Ectodermal cell (in vitro differentiated cells): ENCODE results near the gene NTM.

Experiments used
- H3K27ac ChIP-seq: 2 replicates; pipeline ENCODE4 v1.7.0; 2013; ENCODE audit warnings: mild to moderate bottlenecking, low read depth, low read length; ENCODE audit not compliant: insufficient read depth, poor library complexity, severe bottlenecking
- H3K27me3 ChIP-seq: 2 replicates; pipeline ENCODE4 v1.7.0; 2013; ENCODE audit warnings: mild to moderate bottlenecking, low read length; ENCODE audit not compliant: insufficient read depth, control insufficient read depth, poor library complexity, severe bottlenecking
- H3K36me3 ChIP-seq: one replicate; pipeline ENCODE4 v1.7.0; 2013; ENCODE audit warnings: low read length; ENCODE audit not compliant: control insufficient read depth, insufficient read depth
- H3K4me1 ChIP-seq: one replicate; pipeline ENCODE4 v1.7.0; 2013; ENCODE audit warnings: low read length; ENCODE audit not compliant: control insufficient read depth, insufficient read depth
- H3K4me3 ChIP-seq: 2 replicates; pipeline ENCODE4 v1.7.0; 2013; ENCODE audit warnings: low read depth, low read length, control low read depth; ENCODE audit not compliant: insufficient read depth
- H3K9me3 ChIP-seq: 2 replicates; pipeline ENCODE4 v1.7.0; 2013; ENCODE audit warnings: mild to moderate bottlenecking, low read length, moderate library complexity; ENCODE audit not compliant: control insufficient read depth
- WGBS, 2 experiments: methylation state at CpG; one replicate each; pipeline ENCODE4 v1.1.7; 2013; ENCODE audit warnings: missing lambda C conversion rate in 2 of 2; 5-methylcytosine and 5-hydroxymethylcytosine counted together

The NTM gene

DNA sequence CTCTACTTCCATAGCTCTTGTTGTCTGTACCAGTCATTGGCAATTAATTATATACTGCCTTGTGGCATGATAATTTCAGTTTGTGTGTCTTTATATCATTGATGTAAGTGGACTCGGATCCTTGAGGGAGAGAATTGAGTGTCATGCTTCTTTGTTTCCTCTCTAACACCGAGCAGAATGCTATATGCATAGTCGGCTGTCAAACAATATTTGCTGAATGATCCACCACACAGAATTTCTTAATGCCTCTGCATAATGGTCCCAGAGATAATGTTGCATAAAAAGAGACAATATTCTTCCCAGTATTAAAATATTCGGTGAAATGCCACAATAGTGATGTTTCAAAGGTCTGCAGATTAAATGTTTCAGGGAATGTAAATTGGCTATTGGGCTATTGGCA, 664.8 kb downstream of the NTM start:
- WGBS, 2 experiments = 94 to 100% methylated on average over 4 of the region's 4 CpGs
- Histone ChIP-seq H3K4me3 (no peak overlapping the region), H3K36me3 (no peaks in the 10 kb centered on the region), H3K27ac (no peak overlapping the region), H3K4me1 (no peaks in the 10 kb centered on the region), H3K27me3 (no peaks in the 10 kb centered on the region), H3K9me3 (no peaks in the 10 kb centered on the region)

DNA sequence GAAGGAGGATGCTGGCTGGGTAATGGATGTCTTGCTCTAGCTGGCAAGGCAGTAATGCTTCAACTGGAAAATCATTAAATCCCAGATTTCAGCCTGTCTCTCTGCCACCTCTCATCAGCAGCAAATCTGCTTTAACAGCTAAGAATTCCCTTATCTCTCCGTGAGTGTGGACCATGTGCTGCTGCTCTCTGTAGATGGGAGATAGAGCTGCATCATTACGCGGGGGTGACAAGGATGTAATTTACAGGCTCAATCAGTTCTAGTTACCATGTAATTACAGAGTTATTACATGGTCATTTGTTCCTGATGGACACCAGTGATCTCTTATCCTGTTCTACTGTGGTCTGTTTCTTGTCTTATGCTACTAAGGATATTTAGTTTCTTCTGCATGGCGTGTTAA, 665.4 kb downstream of the NTM start:
- Histone ChIP-seq H3K27me3 (no peaks in the 10 kb centered on the region), H3K9me3 (no peaks in the 10 kb centered on the region), H3K4me3 (no peak overlapping the region), H3K36me3 (no peaks in the 10 kb centered on the region), H3K4me1 (no peaks in the 10 kb centered on the region), H3K27ac (no peak overlapping the region)
- WGBS, 2 experiments = 84 to 92% methylated on average over 4 of the region's 4 CpGs

GRCh38 chr11:132036220-132036619, 665.8 kb downstream of the NTM start:
- H3K4me1 ChIP-seq = no peaks in the 10 kb centered on the region
- no peak overlapping the region for H3K27ac ChIP-seq
- H3K27me3 ChIP-seq = no peaks in the 10 kb centered on the region
- H3K9me3 ChIP-seq = no peaks in the 10 kb centered on the region
- no peak overlapping the region for H3K4me3 ChIP-seq
- WGBS, 2 experiments = 86 to 97% methylated on average over 2 of the region's 2 CpGs
- H3K36me3 ChIP-seq = no peaks in the 10 kb centered on the region

GRCh38 chr11:132036746-132037466, 666.5 kb downstream of the NTM start:
- Histone ChIP-seq H3K27ac (no peak overlapping the region), H3K4me1 (peaks cover 4% of the 10 kb centered on the region), H3K36me3 (no peaks in the 10 kb centered on the region), H3K4me3 (no peak overlapping the region), H3K9me3 (no peaks in the 10 kb centered on the region), H3K27me3 (no peaks in the 10 kb centered on the region)
- 78% methylated on average over 4 of the region's 4 CpGs for WGBS, 2 experiments

GRCh38 chr11:132037467-132037862, 667.0 kb downstream of the NTM start:
- no peaks in the 10 kb centered on the region for H3K27me3 ChIP-seq
- H3K36me3 ChIP-seq = no peaks in the 10 kb centered on the region
- WGBS, 2 experiments = 79 to 89% methylated on average over 3 of the region's 3 CpGs
- no peak overlapping the region for H3K27ac ChIP-seq
- no peak overlapping the region for H3K4me3 ChIP-seq
- peaks cover 7% of the 10 kb centered on the region for H3K4me1 ChIP-seq
- no peaks in the 10 kb centered on the region for H3K9me3 ChIP-seq

DNA sequence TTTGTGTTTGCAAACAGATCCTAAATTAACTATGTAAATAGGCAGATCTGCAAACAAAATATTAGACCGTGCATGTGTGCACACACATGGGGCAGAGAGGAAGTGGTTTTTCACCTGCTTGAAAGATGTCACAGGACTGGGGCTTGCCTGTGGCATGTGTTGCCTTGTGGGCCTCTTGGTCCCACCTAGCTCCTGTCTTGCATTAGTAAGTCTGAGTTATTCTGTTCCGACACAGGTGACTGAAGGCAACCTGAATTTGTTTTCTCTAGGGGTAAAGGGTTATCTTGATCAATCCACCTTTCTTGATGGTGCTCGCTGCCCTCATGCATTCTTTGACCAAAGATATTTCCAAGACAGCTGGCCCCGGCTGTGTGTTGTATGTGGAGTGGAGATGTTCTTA, 667.5 kb downstream of the NTM start:
- Histone ChIP-seq H3K9me3 (no peaks in the 10 kb centered on the region), H3K4me1 (peaks cover 7% of the 10 kb centered on the region)
- 91 to 95% methylated on average over 4 of the region's 4 CpGs for WGBS, 2 experiments

GRCh38 chr11:132039521-132039920, 669.1 kb downstream of the NTM start:
- Histone ChIP-seq H3K36me3 (no peaks in the 10 kb centered on the region), H3K4me1 (peaks cover 7% of the 10 kb centered on the region), H3K27me3 (no peaks in the 10 kb centered on the region), H3K27ac (no peak overlapping the region), H3K9me3 (no peaks in the 10 kb centered on the region), H3K4me3 (no peak overlapping the region)
- WGBS, 2 experiments = 94 to 96% methylated on average over 7 of the region's 7 CpGs

More for the DNA sequence above, 667.5 kb downstream of the NTM start:
- Histone ChIP-seq H3K27me3 (no peaks in the 10 kb centered on the region), H3K4me3 (no peak overlapping the region), H3K27ac (no peak overlapping the region), H3K36me3 (no peaks in the 10 kb centered on the region)

- Histone ChIP-seq H3K27ac (no peak overlapping the region), H3K27me3 (no peaks in the 10 kb centered on the region), H3K4me3 (no peak overlapping the region), H3K9me3 (no peaks in the 10 kb centered on the region), H3K4me1 (peaks cover 7% of the 10 kb centered on the region), H3K36me3 (no peaks in the 10 kb centered on the region)
- WGBS, 2 experiments = 83% methylated on average over 2 of the region's 2 CpGs
Measured at GRCh38 chr11:132042296-132042695, 671.9 kb downstream of the NTM start.

GRCh38 chr11:132043714-132044113, 673.3 kb downstream of the NTM start:
- no peak overlapping the region for H3K27ac ChIP-seq
- no peaks in the 10 kb centered on the region for H3K36me3 ChIP-seq
- no peaks in the 10 kb centered on the region for H3K9me3 ChIP-seq
- H3K27me3 ChIP-seq = no peaks in the 10 kb centered on the region
- H3K4me1 ChIP-seq = peaks cover 7% of the 10 kb centered on the region
- H3K4me3 ChIP-seq = no peak overlapping the region
- 93 to 97% methylated on average over 1 of the region's 1 CpG for WGBS, 2 experiments

DNA sequence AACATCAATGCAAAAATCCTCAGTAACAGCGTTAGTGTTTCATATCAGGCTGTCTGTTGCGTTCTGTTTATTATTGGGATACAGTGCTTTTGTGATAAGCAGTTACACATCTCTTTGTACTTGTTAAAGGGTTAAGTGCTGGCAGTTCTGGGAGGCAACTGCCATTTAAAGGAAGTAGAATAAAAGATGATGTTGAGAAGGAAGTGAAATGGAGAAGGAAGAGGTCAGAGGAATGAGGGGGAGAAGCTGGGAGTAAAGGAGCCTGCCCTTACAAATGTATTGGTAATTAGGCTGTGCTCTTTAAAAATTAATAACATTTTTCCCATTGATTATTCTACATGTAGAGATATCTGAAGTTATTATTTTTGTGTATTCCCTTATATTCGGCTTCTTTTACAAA, 674.7 kb downstream of the NTM start:
- Histone ChIP-seq H3K4me3 (no peak overlapping the region), H3K9me3 (no peaks in the 10 kb centered on the region), H3K27me3 (no peaks in the 10 kb centered on the region), H3K27ac (no peak overlapping the region), H3K36me3 (no peaks in the 10 kb centered on the region), H3K4me1 (peaks cover 7% of the 10 kb centered on the region)
- 94 to 96% methylated on average over 2 of the region's 3 CpGs for WGBS, 2 experiments
